GM19324 (cell line): ENCODE measurements around the gene CD22.

Experiments used
- ATAC-seq: cut with Tn5 transposase; IDR thresholded peaks from one replicate; pipeline ENCODE4 v1.9.1; 2021; ENCODE audit warnings: mild to moderate bottlenecking, moderate library complexity; ENCODE audit not compliant: unreplicated experiment, low FRiP score

The CD22 gene

GRCh38 chr19:35337097-35337983 lies 8.4 kb downstream of the CD22 start:
- no peak for ATAC-seq

- no peak for ATAC-seq
Measured at GRCh38 chr19:35337984-35338296, 9.0 kb downstream of the CD22 start.

GRCh38 chr19:35340431-35340830 lies 11.4 kb downstream of the CD22 start:
- ATAC-seq, result no peak

- ATAC-seq, result no peak
Measured at GRCh38 chr19:35341006-35341405, 12.0 kb downstream of the CD22 start.

GRCh38 chr19:35341565-35342225 lies 12.7 kb downstream of the CD22 start:
- ATAC-seq, result no peak

- no peak for ATAC-seq
Measured at GRCh38 chr19:35342430-35342829, 13.4 kb downstream of the CD22 start.

GRCh38 chr19:35344511-35345031 lies 15.6 kb downstream of the CD22 start:
- no peak for ATAC-seq

- ATAC-seq, result no peak
Measured at GRCh38 chr19:35345671-35346111, 16.7 kb downstream of the CD22 start.

- ATAC-seq, result no peak
Measured at GRCh38 chr19:35346193-35347052, 17.4 kb downstream of the CD22 start.

- peak; percentile 70 for ATAC-seq
Measured at GRCh38 chr19:35347171-35347929, 18.4 kb downstream of the CD22 start, which contains the start of gene FFAR1. Gene FFAR1 (plus strand): TSS chr19:35347902. CDS start chr19:35351552, 3,650 bp downstream.

GRCh38 chr19:35347930-35348298 lies 18.9 kb downstream of the CD22 start:
- no peak for ATAC-seq

GRCh38 chr19:35348911-35349611 lies 20.1 kb downstream of the CD22 start:
- no peak for ATAC-seq

GRCh38 chr19:35349614-35350521 lies 20.9 kb downstream of the CD22 start:
- ATAC-seq, result no peak

- no peak for ATAC-seq
Measured at GRCh38 chr19:35350591-35350990, 21.6 kb downstream of the CD22 start.

GRCh38 chr19:35351411-35352176 lies 22.6 kb downstream of the CD22 start:
- no peak for ATAC-seq

GRCh38 chr19:35352177-35352447 lies 23.1 kb downstream of the CD22 start:
- no peak for ATAC-seq

GRCh38 chr19:35352448-35353304 lies 23.7 kb downstream of the CD22 start:
- ATAC-seq, result no peak
